GM18498 (cell line): ENCODE data around the gene PGAM2.

Source experiments
- ATAC-seq: cut with Tn5 transposase; IDR thresholded peaks from one replicate; pipeline ENCODE4 v1.9.1; 2021; ENCODE audit warnings: mild to moderate bottlenecking, moderate library complexity; ENCODE audit not compliant: unreplicated experiment

PGAM2 gene

DNA sequence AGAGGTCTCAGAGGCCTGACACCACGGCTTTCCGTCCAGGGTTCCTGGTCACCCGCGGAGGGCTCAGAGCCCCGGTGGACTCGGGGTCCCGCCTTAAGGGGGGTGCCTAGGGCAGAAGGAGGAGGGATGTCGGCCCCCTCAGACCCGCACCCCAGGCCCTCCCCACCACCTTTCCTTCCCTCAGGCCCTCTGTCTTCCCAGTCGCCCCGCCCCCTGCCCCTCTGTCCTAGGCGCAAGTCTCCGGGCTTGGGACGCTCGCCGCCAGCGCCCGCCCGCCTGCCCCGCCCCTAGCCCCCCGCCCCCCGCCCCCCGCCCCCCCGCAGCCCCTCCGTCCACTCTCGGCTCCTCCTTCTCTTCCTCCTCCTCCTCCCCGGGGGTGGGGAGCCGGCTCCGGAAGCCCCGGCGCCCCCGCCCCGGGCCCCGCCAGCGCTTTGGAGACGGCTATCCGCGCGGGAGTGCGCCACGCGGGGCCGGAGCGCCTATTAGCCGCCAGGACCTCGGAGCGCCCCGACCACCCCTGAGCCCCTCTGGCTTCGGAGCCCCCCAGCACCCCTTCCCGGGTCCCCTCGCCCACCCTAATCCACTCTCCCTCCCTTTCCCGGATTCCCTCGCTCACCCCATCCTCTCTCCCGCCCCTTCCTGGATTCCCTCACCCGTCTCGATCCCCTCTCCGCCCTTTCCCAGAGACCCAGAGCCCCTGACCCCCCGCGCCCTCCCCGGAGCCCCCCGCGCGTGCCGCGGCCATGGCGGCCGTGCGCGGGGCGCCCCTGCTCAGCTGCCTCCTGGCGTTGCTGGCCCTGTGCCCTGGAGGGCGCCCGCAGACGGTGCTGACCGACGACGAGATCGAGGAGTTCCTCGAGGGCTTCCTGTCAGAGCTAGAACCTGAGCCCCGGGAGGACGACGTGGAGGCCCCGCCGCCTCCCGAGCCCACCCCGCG is 38.8 kb upstream of the PGAM2 start, which contains the start of gene AEBP1:
Gene AEBP1, plus strand, starts transcription at position 423 of the 937 bp plus-strand sequence. Its CDS starts 321 bp downstream, at position 744.
- no peak for ATAC-seq

DNA sequence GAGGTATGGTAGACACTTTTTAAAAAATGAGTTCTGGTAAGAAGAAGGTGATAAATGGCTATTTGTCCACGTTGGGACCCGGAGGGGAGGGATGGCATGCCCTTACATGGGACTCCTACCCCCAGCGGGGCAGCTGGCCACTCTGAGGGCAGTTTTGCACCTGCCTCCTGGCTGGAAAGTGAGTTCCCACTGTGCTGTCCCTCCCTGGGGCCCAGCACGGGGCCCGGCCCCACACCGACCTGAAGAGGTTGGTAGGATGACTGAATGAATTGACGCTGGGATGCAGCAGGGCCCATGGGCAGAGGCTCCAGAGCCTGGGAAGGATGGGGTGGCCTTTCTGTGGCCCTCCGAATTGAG is 38.2 kb upstream of the PGAM2 start:
- ATAC-seq, result no peak

DNA sequence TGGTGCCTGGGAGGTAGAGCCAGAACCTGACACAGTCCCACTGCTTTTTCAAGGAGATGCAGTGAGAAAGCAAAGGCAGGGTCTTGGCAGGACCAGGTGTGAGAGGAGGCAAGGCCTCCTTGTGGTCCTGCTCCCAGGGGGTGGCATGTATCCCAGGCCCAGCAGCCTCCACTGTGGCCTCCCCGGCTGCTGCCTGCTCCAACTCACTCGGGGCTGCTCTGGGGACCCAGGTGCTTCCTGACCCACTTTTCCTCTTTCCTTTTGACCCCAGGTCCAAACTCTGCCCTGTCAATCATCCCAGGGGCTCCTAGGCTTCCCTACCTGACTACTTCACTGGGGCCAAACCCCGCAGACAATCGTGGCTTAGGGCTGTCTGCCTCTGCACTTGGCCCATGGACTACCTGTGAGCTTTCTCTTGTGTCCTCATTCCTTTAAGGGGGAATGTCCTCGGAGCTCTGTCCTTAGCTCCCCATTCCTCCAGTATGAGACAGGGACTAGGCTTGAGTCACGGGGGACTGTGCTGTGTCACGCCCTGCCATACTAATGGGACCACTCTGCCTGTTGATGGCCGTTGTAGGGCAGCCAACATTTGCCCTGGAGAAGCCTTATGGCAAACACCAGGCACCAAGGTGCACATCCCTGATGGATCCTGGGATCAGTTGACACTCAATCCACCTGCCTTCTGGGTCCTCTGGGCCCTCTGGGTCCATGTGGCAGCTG is 37.6 kb upstream of the PGAM2 start:
- no peak for ATAC-seq

DNA sequence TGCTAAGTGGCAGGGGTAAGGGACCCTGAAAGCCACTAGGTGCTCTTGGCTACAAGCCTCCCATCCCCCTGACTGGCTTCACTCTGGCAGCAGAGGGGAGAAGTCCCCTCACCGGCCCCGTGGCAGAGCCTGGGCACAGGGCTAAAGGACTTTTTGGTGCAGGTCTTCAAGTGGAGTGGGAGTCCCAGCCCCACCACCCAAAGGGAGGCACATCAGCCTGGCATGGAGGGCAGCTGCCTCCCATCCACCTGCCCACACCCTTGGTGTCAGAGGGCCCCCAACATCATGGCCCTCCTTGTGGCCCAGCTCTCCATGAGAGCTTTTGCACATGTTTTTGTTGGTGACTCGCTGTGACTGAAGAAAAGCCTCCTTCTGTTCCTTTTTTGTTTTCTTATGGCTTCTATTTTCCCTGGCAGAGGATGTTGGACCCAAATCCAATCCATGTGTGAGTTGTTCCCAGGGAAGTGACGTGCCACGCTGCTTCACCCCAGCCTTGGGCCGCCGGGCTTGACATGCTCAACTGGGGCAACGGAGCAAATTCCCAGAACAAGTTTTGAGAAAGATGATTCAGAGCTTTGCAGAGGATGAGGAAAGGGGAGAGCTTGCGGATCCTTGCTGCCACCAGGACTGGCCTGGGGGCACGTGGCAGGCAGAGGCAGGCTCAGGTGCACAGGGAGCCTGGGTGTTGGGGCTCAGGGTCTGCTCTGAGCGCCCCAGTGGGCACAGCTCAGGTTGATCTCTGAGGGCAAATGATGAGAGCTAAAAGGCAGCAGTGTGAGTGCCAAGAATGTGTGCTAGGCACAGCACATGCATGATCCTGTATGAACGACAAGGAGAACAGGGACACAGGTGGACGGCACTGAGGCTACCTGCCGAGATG is 36.8 kb upstream of the PGAM2 start:
- no peak for ATAC-seq

DNA sequence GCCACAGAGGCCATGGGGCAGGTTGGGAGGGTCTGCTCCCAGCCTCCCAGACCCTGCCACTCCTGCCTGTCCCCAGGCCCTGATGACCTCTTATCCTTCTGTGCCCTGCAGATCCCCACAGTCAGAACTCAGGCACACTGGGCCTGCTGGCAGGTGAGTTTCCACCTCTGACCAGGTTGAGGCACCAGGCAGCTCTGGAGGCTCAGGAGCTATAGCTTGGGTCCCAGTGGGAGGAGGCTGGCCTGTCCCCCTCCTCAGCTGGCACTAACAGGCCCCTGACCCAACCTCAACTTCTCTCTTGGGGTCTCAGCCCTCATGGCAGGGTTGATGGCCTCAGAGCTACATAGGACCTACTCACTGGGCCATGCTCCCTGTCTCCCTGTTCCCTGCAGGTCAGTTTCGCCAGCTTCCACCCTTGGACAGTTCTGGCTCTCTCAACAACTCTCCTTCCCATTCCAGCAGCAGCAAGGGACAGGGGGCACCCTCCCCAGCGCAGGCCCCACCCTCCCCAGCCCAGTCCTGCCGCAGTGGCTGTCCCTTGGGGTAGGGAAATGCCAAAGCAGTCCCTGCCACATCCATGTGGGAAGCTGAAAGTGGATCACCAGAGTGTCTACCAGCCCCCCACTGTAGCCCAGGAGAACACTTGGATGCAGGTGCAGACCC is 36.1 kb upstream of the PGAM2 start:
- ATAC-seq, result no peak

DNA sequence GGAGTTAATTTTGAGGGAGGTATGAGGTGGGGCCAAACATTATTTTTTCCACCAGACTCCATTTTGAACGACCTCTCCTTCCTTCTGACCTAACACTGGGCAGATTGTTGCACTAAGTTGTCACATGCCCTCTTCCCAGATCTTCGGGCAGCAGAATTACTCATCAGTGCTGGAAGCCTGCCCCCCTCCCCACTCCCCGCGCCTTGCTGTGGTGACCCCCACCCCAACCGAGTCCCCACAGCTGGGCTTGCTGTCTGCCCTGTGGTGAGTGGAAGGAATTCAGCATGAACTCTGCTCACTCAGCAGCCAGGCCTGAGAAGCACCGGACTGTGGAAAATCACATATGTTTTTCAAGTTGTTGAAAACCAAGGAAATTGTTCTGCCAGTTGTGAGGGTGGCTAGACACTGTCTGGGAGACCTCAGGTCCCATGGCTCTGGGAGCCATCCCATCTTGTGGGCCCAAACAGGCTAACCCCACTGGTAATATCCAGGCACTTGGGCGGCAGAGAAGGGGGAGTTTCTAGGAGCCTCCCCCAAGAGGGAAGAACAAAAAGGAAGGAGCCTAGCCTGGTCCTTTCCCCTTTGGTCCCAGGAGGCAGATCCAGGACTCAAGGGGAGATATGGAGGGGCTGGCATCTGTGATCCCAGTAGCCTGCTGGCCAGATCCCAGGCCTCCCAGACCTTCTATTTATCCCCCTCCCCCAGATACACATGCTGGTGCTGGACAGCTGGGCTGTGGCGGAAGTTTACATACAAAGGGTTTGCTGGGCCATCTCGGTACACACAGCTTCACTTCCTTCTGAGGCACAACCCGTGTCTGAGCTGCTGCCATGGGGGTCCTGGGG is 35.3 kb upstream of the PGAM2 start:
- no peak for ATAC-seq

DNA sequence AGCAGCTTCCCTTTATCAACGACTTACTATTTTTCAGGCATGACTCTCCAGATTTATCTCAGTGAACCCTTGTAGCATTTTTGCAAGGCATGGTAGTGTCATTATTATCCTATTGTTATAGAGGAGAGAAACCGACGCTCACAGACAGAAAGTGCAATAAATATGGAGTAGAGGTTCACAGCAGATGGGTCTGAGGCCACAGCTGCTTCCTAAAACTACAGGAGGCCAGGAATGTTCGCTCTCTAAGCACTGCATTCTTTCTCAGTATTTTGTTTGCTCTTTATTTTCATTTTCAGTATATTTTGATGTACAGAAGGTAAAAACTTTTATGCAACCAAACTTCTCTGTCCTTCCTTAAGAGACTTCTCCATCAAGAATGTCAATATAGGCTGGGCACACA is 34.3 kb upstream of the PGAM2 start:
- no peak for ATAC-seq

DNA sequence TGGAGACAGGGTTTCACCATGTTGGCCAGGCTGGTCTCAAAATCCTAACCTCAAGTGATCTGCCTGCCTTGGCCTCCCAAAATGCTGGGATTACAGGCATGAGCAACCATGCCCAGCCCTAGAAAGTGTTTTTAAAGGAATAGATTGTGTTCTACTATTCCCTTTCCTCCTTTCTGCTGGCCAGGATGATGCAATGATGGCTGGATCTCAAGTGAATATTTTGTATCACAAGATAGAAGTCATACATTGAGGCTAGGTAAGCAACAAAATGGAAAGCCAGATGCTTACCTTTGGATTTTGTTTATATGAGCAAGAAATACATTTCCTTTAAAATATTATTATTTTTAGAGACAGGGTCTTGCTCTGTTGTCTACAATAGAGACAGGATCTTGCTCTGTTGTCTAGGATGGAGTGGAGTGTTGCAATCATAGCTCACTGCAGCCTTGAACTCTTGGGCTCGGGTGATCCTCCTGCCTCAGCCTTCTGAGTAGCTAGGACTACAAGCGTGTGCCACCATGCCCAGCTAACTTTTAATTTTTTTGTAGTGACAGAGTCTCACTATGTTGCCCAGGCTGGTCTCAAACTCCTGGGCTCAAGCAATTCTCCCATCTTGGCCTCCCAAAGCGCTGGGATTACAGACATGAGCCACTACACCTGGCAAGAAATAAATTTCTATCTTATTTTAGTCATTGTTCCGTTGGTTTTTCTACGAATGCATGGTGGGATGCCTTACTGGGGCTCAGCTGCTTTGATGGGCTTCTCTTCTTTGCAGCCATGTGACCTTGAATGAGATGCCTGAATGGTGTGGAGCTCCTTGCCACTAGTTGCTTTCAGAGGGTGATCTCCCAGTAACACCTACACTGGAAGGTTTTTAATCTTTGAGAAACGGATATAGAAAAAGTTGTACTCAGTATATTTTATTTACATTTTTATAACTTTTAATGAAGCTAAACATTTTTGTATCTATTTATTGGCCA is 33.0 kb upstream of the PGAM2 start:
- no peak for ATAC-seq

DNA sequence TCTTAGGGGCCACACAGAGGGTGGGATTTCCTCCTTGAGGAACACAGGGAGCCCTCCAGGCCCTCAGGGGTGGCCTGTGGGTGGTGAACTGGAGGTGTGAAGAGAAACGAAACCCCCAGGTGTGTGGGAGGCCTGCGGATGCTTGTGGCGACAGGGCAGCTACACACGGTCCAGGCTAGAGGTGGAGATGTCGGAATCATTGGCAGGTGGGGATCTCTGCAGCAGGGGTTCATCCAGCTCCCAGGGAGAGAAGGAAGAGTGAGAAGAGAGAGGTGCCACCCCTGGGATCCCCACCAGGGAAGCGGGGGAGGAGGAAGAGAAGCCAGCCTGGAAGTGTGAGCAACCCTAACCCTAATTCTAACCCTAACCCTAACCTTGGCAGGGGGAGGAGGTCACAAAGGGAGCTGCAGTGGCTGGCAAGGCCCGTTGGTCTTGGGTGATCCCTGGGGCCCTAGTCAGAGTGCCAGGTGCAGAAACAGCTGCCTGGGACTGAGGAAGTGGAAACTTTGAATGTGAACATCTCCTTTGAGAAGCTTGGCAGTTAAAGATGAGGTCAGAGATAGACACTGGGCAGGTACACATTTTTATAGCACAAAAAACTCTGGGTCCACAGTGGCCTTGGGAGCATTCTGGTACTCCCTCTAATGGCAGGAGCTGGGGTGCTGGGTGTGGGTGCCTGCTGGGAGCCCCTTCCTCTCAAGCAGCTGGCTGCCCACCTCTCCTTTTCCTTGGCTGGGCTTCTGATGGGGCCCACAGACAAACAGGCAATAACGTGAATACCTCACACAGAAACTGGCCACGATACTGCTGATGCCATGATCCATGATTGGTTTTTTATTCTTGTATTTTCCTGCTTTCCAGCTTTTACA is 31.9 kb upstream of the PGAM2 start:
- peak; percentile 81 for ATAC-seq

DNA sequence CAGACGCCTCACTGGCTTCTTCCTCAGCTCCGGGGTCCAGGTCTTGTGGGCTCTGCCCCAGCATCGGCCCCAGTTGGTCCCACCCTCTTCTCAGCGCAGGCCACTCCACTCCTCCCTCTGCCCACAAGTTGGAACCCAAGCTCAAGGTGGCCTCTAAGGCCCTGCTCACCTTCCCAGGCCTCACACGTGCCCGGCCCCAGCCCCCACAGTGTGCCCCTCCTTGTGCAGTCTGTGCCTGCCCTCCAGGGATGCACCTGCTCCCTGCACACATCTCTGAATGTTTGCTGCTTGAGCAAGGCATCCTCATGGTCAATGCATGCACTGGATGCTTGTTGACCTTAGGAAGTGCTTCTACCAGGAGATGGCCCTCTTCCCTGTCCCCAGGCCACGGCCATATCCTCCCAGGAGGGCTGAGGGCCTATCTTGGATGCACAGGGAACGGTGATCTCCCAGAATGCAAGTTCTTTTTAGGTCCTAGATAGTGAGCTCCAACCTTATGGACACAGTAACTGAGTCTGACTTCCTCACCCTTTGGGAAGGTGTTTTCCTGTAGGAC is 31.0 kb upstream of the PGAM2 start:
- ATAC-seq, result no peak

DNA sequence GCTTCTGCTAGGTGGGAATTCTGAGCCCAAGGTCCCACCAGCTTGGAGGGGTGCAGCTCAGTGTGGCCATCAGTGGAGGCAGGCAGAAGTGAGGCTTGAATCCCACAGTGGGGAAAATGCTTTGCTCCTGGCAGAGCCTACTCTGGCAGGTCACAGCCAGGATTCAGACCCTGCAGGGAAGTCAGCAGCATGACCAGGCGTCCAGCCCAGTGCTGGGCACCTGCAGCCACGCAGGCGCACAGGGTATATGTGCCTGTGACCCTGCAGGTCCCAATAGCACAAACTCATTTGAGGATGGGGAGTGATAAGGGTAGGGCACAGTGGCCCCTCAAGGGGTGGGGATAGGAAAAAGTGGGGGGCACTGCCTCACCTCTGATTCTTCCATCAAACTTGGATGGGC is 30.4 kb upstream of the PGAM2 start:
- ATAC-seq, result no peak

DNA sequence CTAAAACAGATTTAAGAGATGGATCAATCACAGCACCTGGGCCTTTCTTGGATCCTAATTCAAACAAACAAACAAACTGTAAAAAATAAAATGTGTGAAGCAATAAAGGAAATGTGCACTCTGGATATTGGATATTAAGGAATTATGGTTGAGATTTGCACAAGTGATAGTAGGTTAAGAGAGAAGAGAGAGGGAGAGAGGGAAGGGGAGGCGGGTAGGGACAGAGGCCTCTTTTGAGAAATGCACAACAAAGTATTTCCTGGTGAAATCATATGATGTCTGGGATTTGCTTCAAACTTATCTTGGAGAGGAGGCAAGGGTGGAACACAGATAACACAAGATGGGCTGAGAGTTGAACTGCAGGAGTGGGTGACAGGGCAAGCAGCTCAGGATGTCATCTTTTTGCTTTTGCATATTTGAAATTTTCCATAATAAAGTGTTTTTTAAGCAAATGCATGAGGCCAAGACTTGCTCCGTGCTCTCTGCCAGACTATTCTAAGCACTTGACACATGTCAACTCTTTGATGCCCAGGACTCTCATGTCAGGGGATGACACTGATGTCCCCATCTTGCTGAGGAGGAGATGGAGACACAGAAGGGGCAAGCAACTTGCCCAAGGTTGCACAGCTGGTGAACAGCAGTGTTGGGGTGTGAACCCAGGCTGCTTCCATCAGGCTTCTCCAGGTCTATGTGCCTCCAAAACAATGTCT is 29.7 kb upstream of the PGAM2 start:
- ATAC-seq, result no peak

DNA sequence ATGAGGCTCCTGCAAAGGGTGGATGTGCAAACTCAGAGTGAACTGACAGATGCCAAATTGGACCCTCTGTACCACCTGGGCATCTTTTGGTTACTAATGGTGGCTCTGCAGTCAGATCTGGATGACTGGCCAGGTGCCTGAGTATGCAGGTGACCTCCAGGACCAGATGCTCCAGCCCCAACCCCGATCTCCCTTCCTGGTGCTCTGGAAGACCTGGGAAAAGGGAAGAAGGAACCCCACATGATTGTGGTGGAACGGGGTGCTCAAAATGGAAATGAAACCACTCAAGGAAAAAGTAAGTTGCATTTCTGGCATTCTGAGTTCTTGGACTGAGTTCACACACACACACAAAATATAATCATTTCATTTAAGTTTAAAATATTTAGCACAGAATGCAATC is 29.0 kb upstream of the PGAM2 start:
- no peak for ATAC-seq

DNA sequence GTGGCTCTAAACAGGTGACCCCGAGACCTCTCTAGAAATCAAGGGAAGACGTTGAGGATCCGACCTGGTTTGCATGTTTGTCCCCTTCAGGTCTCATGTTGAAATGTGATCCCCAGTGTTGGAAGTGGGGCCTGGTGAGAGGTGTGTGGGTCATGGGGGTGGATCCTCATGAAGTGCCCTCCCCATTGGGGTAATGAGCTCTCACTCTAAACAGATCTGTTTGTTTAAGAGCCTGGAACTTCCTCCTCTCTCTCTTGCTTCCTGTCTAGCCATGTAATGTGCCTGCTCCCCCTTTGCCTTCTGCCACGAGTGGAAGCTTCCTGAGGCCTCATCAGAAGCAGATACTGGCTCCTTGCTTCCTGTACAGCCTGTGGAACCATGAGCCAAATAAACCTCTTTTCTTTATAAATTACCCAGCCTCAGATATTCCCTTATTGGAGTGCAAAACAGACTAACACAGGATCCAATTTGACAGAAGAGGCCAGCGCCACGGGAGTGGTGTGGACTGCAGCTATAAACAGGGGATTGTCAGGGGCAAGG is 27.8 kb upstream of the PGAM2 start:
- ATAC-seq, result no peak

DNA sequence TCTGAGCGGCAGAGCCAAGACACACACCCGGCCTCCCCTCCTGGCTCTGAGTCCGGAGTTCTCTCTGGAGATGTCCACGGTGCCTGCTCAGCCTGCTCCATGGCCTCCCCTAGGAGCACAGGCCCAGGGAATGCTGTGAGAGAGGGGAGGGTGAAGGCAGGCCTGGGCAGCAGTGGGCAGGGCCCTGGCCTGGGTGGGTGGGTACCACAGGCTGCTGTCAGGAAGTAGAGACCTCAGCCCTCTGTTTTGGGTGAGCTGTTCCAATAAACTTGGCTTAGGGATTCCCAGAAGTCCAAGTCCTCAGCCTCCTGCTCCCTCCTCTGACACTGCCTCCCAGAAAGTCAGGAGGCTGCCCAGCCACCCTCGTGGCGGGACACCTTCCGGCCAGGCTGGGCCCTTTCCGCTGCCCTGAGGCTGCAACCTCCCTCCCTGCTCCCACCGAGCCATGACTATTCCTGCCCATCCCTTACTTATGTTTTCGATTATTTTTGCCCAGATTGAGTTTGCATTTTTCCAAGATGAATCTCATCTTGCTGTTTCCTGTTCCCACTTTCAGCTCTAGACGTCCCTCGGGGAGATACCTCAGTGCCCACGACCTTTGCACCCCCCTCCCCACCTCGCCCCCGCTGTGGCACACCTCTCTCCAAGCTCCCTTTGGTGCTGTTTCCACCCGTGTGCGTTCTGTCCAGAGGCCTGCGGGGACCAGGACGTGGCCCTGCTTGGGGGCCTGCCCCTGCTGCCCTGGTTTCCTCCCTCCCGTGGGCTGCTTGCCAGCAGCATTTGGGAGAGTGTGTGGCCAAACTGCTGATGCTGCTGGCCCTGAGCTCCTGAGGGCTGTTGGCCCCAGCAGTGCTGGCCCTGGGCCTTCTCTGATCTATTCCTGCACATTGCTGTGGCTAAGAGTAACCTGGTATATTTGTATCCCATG is 22.8 kb upstream of the PGAM2 start:
- no peak for ATAC-seq
